HG02885 (cell line): ENCODE results near the gene MS4A3.
"Not testable (repeated sequence)": the region's sequence is repeated elsewhere in the genome, so short reads cannot be mapped to it uniquely, and the experiment has no call there.

ENCODE experiments used
- ATAC-seq: cut with Tn5 transposase; IDR thresholded peaks from one replicate; pipeline ENCODE4 v1.9.1; 2021; ENCODE audit warnings: mild to moderate bottlenecking; ENCODE audit not compliant: unreplicated experiment, poor library complexity

The MS4A3 gene

DNA sequence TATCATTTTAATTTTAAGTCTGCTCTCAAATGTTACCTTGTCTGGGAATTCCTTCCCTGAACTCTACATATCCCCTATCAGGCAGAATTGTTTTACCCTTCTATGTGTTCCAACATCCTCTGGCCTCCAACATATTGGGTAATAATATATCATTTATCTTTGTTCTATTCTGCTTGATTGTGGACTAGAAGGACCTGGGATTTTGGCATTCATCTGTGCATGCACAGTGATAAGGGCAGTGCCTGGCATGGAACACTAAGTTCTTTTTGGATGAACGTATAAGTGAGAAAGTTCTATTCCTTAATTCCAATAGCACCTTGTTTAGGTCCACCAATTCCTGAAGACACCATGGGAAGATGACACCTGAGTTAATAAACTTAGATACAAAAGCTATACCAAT, 30.8 kb downstream of the MS4A3 start:
- no peak for ATAC-seq

DNA sequence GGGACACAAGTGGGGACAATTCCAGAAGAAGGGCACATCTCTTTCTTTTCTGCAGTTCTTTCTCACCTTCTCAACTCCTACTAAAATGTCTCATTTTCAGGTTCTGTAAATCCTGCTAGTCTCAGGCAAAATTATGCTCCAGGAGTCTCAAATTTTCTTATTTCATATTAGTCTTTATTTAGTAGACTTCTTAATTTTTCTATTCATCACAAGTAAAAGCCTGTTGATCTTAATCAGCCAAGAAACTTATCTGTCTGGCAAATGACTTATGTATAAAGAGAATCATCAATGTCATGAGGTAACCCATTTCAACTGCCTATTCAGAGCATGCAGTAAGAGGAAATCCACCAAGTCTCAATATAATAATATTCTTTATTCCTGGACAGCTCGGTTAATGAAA, 31.9 kb downstream of the MS4A3 start, which contains the start of gene MS4A2:
Gene MS4A2, plus strand, starts transcription at position 301 of the 400 bp plus-strand sequence. CDS start 102 bp downstream, outside the sequence.
- ATAC-seq, result no peak

DNA sequence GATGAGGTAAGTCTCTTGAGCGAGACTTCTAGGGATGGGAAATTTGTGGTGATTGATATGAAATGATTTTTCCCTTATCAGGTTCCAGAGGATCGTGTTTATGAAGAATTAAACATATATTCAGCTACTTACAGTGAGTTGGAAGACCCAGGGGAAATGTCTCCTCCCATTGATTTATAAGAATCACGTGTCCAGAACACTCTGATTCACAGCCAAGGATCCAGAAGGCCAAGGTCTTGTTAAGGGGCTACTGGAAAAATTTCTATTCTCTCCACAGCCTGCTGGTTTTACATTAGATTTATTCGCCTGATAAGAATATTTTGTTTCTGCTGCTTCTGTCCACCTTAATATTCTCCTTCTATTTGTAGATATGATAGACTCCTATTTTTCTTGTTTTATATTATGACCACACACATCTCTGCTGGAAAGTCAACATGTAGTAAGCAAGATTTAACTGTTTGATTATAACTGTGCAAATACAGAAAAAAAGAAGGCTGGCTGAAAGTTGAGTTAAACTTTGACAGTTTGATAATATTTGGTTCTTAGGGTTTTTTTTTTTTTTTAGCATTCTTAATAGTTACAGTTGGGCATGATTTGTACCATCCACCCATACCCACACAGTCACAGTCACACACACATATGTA, 39.1 kb downstream of the MS4A3 start:
- no peak for ATAC-seq

DNA sequence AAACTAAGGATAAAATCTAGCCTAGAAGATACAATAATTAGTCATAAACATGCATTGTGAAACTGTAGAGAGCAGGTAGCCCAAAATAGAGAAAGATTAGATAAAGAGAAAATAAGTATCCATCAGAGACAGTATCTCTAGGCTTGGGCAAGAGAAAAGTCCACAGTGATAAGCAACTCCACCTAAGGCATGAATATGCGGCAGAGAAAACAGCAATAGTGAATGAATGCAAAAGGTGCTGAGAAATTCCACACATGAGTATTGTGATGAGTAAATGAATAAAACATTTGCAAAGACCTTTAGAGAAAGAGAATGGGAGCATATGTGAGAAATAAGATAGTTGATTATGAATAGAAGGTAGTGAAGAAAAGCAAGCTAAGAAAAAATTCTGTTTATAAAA, 40.7 kb downstream of the MS4A3 start:
- ATAC-seq, result no peak

DNA sequence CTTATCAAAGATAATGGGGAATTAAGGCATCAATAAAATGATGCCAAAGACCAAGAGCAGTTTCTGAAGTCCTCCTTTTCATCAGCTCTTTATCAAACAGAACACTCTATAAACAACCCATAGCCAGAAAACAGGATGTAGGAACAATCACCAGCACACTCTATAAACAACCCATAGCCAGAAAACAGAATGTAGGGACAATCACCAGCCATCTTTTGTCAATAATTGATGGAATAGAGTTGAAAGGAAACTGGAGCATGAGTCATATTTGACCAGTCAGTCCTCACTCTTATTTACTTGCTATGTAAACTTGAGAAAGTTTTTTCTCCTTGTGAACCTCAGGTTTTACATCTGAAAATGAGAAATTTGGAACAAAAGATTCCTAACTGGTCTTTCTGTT, 42.0 kb downstream of the MS4A3 start:
- no peak for ATAC-seq

DNA sequence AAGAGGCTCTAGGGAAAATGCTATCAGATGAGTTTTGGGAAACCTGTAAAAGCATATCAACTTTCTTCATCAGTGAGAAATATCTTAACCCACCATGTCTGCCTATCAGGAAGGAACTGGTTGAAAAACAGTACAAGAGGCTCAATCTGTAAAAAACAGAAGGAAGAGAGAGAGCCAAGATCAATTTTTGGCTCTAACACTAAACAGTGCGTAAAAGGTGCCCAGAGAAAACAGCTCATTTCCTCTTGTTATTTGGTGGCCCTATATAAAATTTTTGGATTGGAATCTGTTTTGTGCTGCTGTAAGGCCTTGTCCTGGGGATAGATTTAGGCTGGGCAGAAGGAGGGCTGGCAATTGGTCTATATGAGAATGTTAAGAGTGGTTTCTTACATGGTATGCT, 44.1 kb downstream of the MS4A3 start:
- ATAC-seq, result no peak

DNA sequence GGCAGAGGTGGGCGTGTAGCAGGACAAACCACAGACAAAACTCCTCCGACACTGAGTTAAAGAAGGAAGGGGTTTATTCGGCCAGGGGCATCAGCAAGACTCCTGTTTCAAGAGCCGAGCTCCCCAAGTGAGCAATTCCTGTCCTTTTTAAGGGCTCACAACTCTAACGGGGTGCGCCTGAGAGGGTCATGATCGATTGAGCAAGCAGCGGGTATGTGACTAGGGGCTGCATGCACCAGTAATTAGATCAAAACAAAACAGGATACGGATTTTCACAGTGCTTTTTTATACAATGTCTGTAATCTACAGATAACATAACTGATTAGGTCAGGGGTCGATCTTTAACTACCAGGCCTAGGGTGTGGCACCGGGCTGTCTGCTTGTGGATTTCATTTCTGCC, 44.9 kb downstream of the MS4A3 start:
- not testable (repeated sequence) for ATAC-seq

DNA sequence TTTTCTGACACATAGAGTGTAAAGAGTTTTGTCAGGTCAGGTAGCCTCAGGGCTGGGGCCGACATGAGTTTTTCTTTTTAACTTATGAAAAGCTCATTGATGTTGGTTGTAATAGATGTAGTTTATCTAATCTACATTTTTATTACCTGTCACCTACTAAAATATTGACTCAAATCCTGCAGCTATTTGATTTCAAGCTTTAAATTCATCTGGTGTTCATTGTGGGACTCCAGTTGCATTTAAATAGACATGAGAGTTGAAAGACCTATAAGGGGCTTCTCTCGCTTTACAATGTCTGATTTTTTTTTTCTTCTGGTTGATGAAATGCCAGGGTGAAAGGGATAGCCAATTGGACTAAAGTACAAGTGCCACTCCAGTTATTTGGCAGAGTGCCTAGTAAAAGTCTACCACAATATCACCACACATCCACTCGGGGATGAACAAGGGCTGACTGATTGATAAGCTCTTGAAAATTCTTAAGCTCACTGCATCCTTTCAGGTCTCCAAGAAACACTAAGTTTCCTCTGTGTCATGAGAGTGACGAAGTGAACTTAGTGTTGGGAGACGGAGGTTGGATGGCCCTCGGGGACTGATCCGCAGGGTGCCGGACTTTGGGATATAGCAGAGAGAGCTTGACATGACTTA, 48.1 kb downstream of the MS4A3 start:
- not testable (repeated sequence) for ATAC-seq

DNA sequence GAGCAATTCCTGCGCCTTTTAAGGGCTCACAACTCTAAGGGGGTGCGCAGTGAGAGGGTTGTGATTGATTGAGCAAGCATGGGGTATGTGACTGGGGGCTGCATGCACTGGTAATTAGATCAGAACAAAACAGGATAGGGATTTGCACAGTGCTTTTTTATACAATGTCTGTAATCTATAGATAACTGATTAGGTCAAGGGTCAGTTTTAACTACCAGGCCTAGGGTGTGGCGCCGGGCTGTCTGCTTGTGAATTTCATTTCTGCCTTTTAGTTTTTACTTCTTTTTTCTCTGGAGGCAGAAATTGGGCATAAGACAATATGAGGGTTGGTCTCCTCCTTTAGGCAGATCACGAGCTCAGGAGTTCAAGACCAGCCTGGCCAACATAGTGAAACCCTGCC, 52.2 kb downstream of the MS4A3 start:
- not testable (repeated sequence) for ATAC-seq

DNA sequence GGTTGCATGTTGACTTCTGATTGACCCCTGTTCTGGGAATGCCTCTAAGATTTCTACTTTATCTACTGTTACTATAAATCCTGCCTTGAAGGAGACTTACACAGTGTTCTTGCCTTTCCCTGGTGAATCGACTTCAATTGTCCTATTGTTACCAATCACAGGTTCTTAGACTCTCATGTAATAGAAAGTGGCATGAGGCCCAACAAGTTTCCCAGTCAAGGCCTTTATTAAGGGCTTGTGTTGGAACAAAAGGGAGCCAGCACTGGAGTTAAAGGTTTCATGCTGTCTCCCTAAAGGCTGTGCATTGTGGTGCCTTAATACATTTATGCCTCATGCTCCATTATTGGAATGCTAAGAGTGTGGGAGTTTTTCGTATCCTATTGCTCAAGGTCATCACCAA, 55.3 kb downstream of the MS4A3 start:
- no peak for ATAC-seq

DNA sequence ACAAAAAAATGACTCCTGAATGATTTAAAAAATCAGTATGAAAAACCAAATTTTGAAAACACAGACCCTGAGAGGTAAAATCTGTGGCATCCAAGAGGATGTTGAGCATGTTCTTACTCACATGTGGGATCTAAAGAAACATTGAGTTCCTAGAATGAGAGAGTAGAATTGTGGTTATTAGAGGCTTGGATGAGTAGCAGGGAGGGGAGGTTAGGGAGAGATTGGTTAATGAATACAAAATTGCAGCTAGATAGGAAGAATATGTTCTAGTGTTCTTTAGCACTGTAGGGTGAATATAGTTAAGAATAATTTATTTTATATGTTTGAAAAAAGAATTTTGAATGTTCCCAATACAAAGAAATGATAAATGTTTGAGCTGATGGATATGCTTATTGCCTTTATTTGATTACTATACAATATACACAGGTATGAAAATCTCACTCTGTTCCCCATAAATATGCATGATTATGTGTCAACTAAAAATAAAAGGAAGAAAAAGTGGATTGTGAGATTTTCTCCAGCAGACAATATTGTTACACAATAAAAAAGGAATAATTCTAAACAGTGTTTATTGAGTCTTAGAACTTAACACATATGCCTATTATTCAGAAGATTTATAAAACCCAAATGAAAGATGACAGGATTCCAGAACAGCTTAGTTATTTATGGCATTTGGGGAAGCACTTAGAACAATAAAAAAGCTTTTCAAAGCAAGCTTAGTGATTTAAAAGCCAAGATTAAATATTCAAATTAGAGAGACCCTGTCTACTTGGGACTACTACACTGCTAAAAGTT, 60.7 kb downstream of the MS4A3 start:
- no peak for ATAC-seq

DNA sequence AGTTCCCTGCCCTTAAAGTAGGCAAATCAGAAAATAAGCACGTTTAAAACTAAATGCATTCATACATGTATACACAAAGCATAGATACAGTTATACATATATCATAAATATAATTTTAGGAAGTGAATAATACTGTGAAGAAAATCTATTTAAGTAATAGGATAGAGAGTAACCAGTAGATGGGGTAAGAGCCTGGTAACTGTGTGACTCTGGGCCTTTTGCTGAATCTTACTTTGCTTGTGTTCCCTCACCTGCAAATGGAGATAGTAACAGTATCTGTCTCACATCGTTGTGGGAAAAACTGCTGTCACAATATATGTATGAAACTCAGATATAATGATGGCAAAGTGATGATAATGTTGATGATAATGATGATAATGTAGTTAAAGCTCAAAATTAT, 61.9 kb downstream of the MS4A3 start:
- no peak for ATAC-seq

DNA sequence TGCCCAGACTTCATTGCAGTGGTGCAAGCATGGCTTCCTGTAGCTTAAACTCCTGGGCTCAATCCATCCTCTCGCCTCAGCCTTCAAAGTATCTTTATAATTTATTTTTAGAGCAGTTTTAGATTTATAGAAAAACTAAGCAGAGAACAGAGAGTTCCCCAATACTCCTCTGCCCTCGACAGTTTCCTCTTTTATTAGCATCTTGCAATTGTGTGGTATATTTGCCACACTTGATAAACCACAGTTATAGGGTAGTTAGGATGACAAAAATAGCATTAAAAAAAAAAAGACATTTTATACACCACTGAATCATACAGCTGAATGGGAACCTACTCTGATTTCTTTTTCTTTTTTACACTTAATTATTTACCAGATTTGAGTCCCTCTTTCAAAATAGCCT, 63.2 kb downstream of the MS4A3 start:
- ATAC-seq, result no peak
